ENCODE measurements around the gene COLGALT1.

Gene COLGALT1

GRCh38 chr19:17615889-17616685 is 60.6 kb downstream of the COLGALT1 start:
- no peak overlapping the region for H3K9ac ChIP-seq (ENCODE audit: low read length in 5 of 5)
- no peak overlapping the region for H3K27ac ChIP-seq (ENCODE audit: low read depth, low read length)
- peak overlapping the region in 1 of 5 donors; percentile 28 for H3K4me3 ChIP-seq (ENCODE audit: low read depth in 1 of 5, low read length in 5 of 5)
- H3K36me3 ChIP-seq (ENCODE audit: control insufficient read depth in 5 of 5, insufficient read depth in 5 of 5, low read length in 5 of 5) = no peaks in the 10 kb centered on the region
- peaks cover 2 to 9% (median 4%) of the 10 kb centered on the region in 5 donors for H3K4me1 ChIP-seq (ENCODE audit: control insufficient read depth in 5 of 5, insufficient read depth in 5 of 5, low read length in 5 of 5)
- H3K27me3 ChIP-seq (ENCODE audit: control insufficient read depth in 5 of 5, insufficient read depth in 4 of 5, low read length in 5 of 5) = peaks cover 7 to 33% (median 19%) of the 10 kb centered on the region in 5 donors
- peaks cover 0 to 3% (median 2%) of the 10 kb centered on the region in 5 donors for H3K9me3 ChIP-seq (ENCODE audit: control insufficient read depth in 5 of 5, low read length in 5 of 5)

- Histone ChIP-seq H3K9ac (ENCODE audit: low read length in 5 of 5) (no peak overlapping the region), H3K27me3 (ENCODE audit: control insufficient read depth in 5 of 5, insufficient read depth in 4 of 5, low read length in 5 of 5) (peaks cover 7 to 35% (median 19%) of the 10 kb centered on the region in 5 donors), H3K36me3 (ENCODE audit: control insufficient read depth in 5 of 5, insufficient read depth in 5 of 5, low read length in 5 of 5) (no peaks in the 10 kb centered on the region), H3K4me3 (ENCODE audit: low read depth in 1 of 5, low read length in 5 of 5) (peak overlapping the region in 1 of 5 donors; percentile 28), H3K27ac (ENCODE audit: low read depth, low read length) (no peak overlapping the region), H3K4me1 (ENCODE audit: control insufficient read depth in 5 of 5, insufficient read depth in 5 of 5, low read length in 5 of 5) (peaks cover 2 to 9% (median 4%) of the 10 kb centered on the region in 5 donors), H3K9me3 (ENCODE audit: control insufficient read depth in 5 of 5, low read length in 5 of 5) (peaks cover 5 to 8% (median 7%) of the 10 kb centered on the region in 5 donors)
Measured at GRCh38 chr19:17616686-17616960, 61.2 kb downstream of the COLGALT1 start.

- Histone ChIP-seq H3K4me1 (ENCODE audit: control insufficient read depth in 5 of 5, insufficient read depth in 5 of 5, low read length in 5 of 5) (peaks cover 2 to 9% (median 4%) of the 10 kb centered on the region in 5 donors), H3K36me3 (ENCODE audit: control insufficient read depth in 5 of 5, insufficient read depth in 5 of 5, low read length in 5 of 5) (no peaks in the 10 kb centered on the region), H3K9ac (ENCODE audit: low read length in 5 of 5) (no peak overlapping the region), H3K9me3 (ENCODE audit: control insufficient read depth in 5 of 5, low read length in 5 of 5) (peaks cover 10 to 14% (median 13%) of the 10 kb centered on the region in 5 donors), H3K27ac (ENCODE audit: low read depth, low read length) (no peak overlapping the region), H3K4me3 (ENCODE audit: low read depth in 1 of 5, low read length in 5 of 5) (peak overlapping the region in 1 of 5 donors; percentile 28), H3K27me3 (ENCODE audit: control insufficient read depth in 5 of 5, insufficient read depth in 4 of 5, low read length in 5 of 5) (peaks cover 7 to 36% (median 19%) of the 10 kb centered on the region in 5 donors)
Measured at GRCh38 chr19:17616961-17617806, 61.7 kb downstream of the COLGALT1 start.

- H3K27me3 ChIP-seq (ENCODE audit: control insufficient read depth in 5 of 5, insufficient read depth in 4 of 5, low read length in 5 of 5) = peaks cover 7 to 36% (median 19%) of the 10 kb centered on the region in 5 donors
- no peaks in the 10 kb centered on the region for H3K36me3 ChIP-seq (ENCODE audit: control insufficient read depth in 5 of 5, insufficient read depth in 5 of 5, low read length in 5 of 5)
- no peak overlapping the region for H3K9ac ChIP-seq (ENCODE audit: low read length in 5 of 5)
- no peak overlapping the region for H3K4me3 ChIP-seq (ENCODE audit: low read depth in 1 of 5, low read length in 5 of 5)
- peaks cover 2 to 9% (median 4%) of the 10 kb centered on the region in 5 donors for H3K4me1 ChIP-seq (ENCODE audit: control insufficient read depth in 5 of 5, insufficient read depth in 5 of 5, low read length in 5 of 5)
- H3K27ac ChIP-seq (ENCODE audit: low read depth, low read length) = no peak overlapping the region
- peaks cover 10 to 19% (median 15%) of the 10 kb centered on the region in 5 donors for H3K9me3 ChIP-seq (ENCODE audit: control insufficient read depth in 5 of 5, low read length in 5 of 5)
Measured at GRCh38 chr19:17617807-17618192, 62.4 kb downstream of the COLGALT1 start.

GRCh38 chr19:17618281-17618903 is 62.9 kb downstream of the COLGALT1 start:
- no peaks in the 10 kb centered on the region for H3K36me3 ChIP-seq (ENCODE audit: control insufficient read depth in 5 of 5, insufficient read depth in 5 of 5, low read length in 5 of 5)
- no peak overlapping the region for H3K27ac ChIP-seq (ENCODE audit: low read depth, low read length)
- peaks cover 2 to 9% (median 4%) of the 10 kb centered on the region in 5 donors for H3K4me1 ChIP-seq (ENCODE audit: control insufficient read depth in 5 of 5, insufficient read depth in 5 of 5, low read length in 5 of 5)
- no peak overlapping the region for H3K4me3 ChIP-seq (ENCODE audit: low read depth in 1 of 5, low read length in 5 of 5)
- H3K9ac ChIP-seq (ENCODE audit: low read length in 5 of 5) = no peak overlapping the region
- peaks cover 10 to 20% (median 15%) of the 10 kb centered on the region in 5 donors for H3K9me3 ChIP-seq (ENCODE audit: control insufficient read depth in 5 of 5, low read length in 5 of 5)
- peaks cover 7 to 36% (median 19%) of the 10 kb centered on the region in 5 donors for H3K27me3 ChIP-seq (ENCODE audit: control insufficient read depth in 5 of 5, insufficient read depth in 4 of 5, low read length in 5 of 5)

GRCh38 chr19:17618936-17619335 is 63.5 kb downstream of the COLGALT1 start:
- no peaks in the 10 kb centered on the region for H3K36me3 ChIP-seq (ENCODE audit: control insufficient read depth in 5 of 5, insufficient read depth in 5 of 5, low read length in 5 of 5)
- peaks cover 2 to 9% (median 4%) of the 10 kb centered on the region in 5 donors for H3K4me1 ChIP-seq (ENCODE audit: control insufficient read depth in 5 of 5, insufficient read depth in 5 of 5, low read length in 5 of 5)
- H3K4me3 ChIP-seq (ENCODE audit: low read depth in 1 of 5, low read length in 5 of 5) = no peak overlapping the region
- no peak overlapping the region for H3K9ac ChIP-seq (ENCODE audit: low read length in 5 of 5)
- H3K9me3 ChIP-seq (ENCODE audit: control insufficient read depth in 5 of 5, low read length in 5 of 5) = peaks cover 10 to 20% (median 15%) of the 10 kb centered on the region in 5 donors
- H3K27me3 ChIP-seq (ENCODE audit: control insufficient read depth in 5 of 5, insufficient read depth in 4 of 5, low read length in 5 of 5) = peaks cover 7 to 36% (median 19%) of the 10 kb centered on the region in 5 donors
- H3K27ac ChIP-seq (ENCODE audit: low read depth, low read length) = no peak overlapping the region

GRCh38 chr19:17620696-17621095 is 65.2 kb downstream of the COLGALT1 start:
- no peak overlapping the region for H3K9ac ChIP-seq (ENCODE audit: low read length in 5 of 5)
- H3K27me3 ChIP-seq (ENCODE audit: control insufficient read depth in 5 of 5, insufficient read depth in 4 of 5, low read length in 5 of 5) = peaks cover 5 to 30% (median 15%) of the 10 kb centered on the region in 5 donors
- no peak overlapping the region for H3K4me3 ChIP-seq (ENCODE audit: low read depth in 1 of 5, low read length in 5 of 5)
- H3K36me3 ChIP-seq (ENCODE audit: control insufficient read depth in 5 of 5, insufficient read depth in 5 of 5, low read length in 5 of 5) = no peaks in the 10 kb centered on the region
- no peak overlapping the region for H3K27ac ChIP-seq (ENCODE audit: low read depth, low read length)
- peaks cover 2 to 9% (median 4%) of the 10 kb centered on the region in 5 donors for H3K4me1 ChIP-seq (ENCODE audit: control insufficient read depth in 5 of 5, insufficient read depth in 5 of 5, low read length in 5 of 5)
- H3K9me3 ChIP-seq (ENCODE audit: control insufficient read depth in 5 of 5, low read length in 5 of 5) = peaks cover 10 to 20% (median 15%) of the 10 kb centered on the region in 5 donors

GRCh38 chr19:17623224-17623935 is 67.9 kb downstream of the COLGALT1 start:
- no peak overlapping the region for H3K9ac ChIP-seq (ENCODE audit: low read length in 5 of 5)

GRCh38 chr19:17624314-17624991 is 69.0 kb downstream of the COLGALT1 start:
- peaks cover 0 to 5% (median 2%) of the 10 kb centered on the region in 5 donors for H3K27me3 ChIP-seq (ENCODE audit: control insufficient read depth in 5 of 5, insufficient read depth in 4 of 5, low read length in 5 of 5)
- H3K4me3 ChIP-seq (ENCODE audit: low read depth in 1 of 5, low read length in 5 of 5) = no peak overlapping the region
- no peak overlapping the region for H3K9ac ChIP-seq (ENCODE audit: low read length in 5 of 5)
- H3K27ac ChIP-seq (ENCODE audit: low read depth, low read length) = no peak overlapping the region
- H3K4me1 ChIP-seq (ENCODE audit: control insufficient read depth in 5 of 5, insufficient read depth in 5 of 5, low read length in 5 of 5) = no peaks in the 10 kb centered on the region
- peaks cover 10 to 20% (median 15%) of the 10 kb centered on the region in 5 donors for H3K9me3 ChIP-seq (ENCODE audit: control insufficient read depth in 5 of 5, low read length in 5 of 5)
- H3K36me3 ChIP-seq (ENCODE audit: control insufficient read depth in 5 of 5, insufficient read depth in 5 of 5, low read length in 5 of 5) = no peaks in the 10 kb centered on the region

More at GRCh38 chr19:17623224-17623935, 67.9 kb downstream of the COLGALT1 start:
- H3K27me3 ChIP-seq (ENCODE audit: control insufficient read depth in 5 of 5, insufficient read depth in 4 of 5, low read length in 5 of 5) = peaks cover 0 to 8% (median 2%) of the 10 kb centered on the region in 5 donors
- H3K4me3 ChIP-seq (ENCODE audit: low read depth in 1 of 5, low read length in 5 of 5) = no peak overlapping the region
- peaks cover 0 to 5% (median 0%) of the 10 kb centered on the region in 5 donors for H3K4me1 ChIP-seq (ENCODE audit: control insufficient read depth in 5 of 5, insufficient read depth in 5 of 5, low read length in 5 of 5)
- peaks cover 10 to 20% (median 15%) of the 10 kb centered on the region in 5 donors for H3K9me3 ChIP-seq (ENCODE audit: control insufficient read depth in 5 of 5, low read length in 5 of 5)
- H3K36me3 ChIP-seq (ENCODE audit: control insufficient read depth in 5 of 5, insufficient read depth in 5 of 5, low read length in 5 of 5) = no peaks in the 10 kb centered on the region
- no peak overlapping the region for H3K27ac ChIP-seq (ENCODE audit: low read depth, low read length)
